Measurements from ENCODE around the gene C17orf107.
"Not testable (repeated sequence)": the region's sequence is repeated elsewhere in the genome, so short reads cannot be mapped to it uniquely, and the experiment has no call there.

DNA sequence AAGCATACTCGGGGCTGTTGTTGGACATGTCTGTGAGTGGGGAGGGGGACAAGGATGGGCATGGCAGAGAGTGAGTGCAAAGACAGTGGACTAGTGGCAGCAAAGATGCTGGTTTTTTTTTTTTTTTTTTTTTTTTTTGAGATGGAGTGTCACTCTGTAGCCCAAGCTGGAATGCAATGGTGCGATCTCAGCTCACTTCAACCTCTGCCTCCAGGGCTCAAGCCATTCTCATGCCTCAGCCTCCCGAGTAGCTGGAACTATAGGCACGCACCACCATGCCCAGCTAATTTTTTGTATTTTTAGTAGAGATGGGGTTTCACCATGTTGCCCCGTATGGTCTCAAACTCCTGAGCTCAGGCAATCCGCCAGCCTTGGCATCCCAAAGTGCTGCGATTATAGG, 42.0 kb upstream of the C17orf107 start:
- TF ChIP-seq, protein P1, sequence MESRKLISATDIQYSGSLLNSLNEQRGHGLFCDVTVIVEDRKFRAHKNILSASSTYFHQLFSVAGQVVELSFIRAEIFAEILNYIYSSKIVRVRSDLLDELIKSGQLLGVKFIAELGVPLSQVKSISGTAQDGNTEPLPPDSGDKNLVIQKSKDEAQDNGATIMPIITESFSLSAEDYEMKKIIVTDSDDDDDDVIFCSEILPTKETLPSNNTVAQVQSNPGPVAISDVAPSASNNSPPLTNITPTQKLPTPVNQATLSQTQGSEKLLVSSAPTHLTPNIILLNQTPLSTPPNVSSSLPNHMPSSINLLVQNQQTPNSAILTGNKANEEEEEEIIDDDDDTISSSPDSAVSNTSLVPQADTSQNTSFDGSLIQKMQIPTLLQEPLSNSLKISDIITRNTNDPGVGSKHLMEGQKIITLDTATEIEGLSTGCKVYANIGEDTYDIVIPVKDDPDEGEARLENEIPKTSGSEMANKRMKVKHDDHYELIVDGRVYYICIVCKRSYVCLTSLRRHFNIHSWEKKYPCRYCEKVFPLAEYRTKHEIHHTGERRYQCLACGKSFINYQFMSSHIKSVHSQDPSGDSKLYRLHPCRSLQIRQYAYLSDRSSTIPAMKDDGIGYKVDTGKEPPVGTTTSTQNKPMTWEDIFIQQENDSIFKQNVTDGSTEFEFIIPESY (IDR thresholded peaks at IDR 0.05; ENCODE audit: extremely low read depth, insufficient replicate concordance, low read length) = not testable (repeated sequence)
- TF ChIP-seq CTCF (IDR thresholded peaks at IDR 0.05 in 2 of 3, conservative IDR thresholded peaks at IDR 0.05 in 1 of 3; ENCODE audit: borderline replicate concordance in 1 of 3, insufficient read depth in 1 of 3, low read depth in 2 of 3, low read length in 2 of 3); EZH2 (IDR thresholded peaks at IDR 0.05): not testable (repeated sequence)
